Spinal cord (tissue), 10 donors: ENCODE results near the gene TMEM63A. TPM values are rescaled to one million over a fixed set of nuclear protein-coding genes. Genes with fewer than 3 reads are reported as not detected.
A peak's percentile ranks its signal among the peaks of the same experiment; 100 is the strongest.

Experiments used
- DNase-seq, 6 donors: peaks; one replicate each; pipeline versions ENCODE4 v3.0.0 to v3.0.0-alpha.2; 2013 to 2015; ENCODE audit warnings: low spot score in 6 of 6, low read depth in 4 of 6
- H3K27ac ChIP-seq: one replicate; pipeline ENCODE4 v1.5.1; 2013; ENCODE audit warnings: low read depth, low read length, control low read depth
- H3K27me3 ChIP-seq: one replicate; pipeline ENCODE4 v1.6.1; 2013; ENCODE audit warnings: low read length; ENCODE audit not compliant: control insufficient read depth, insufficient read depth
- H3K36me3 ChIP-seq: one replicate; pipeline ENCODE4 v1.6.1; 2013; ENCODE audit warnings: low read length; ENCODE audit not compliant: control insufficient read depth, insufficient read depth
- H3K4me1 ChIP-seq: one replicate; pipeline ENCODE4 v1.6.1; 2013; ENCODE audit warnings: low read length; ENCODE audit not compliant: control insufficient read depth, insufficient read depth
- H3K4me3 ChIP-seq: one replicate; pipeline ENCODE4 v1.5.1; 2013; ENCODE audit warnings: low read depth, low read length, control low read depth
- H3K9me3 ChIP-seq: one replicate; pipeline ENCODE4 v1.6.1; 2013; ENCODE audit warnings: low read length; ENCODE audit not compliant: control insufficient read depth, insufficient read depth
- WGBS: methylation state at CpG from one replicate; pipeline ENCODE4 v1.1.5; 2013; ENCODE audit warnings: missing lambda C conversion rate; ENCODE audit not compliant: insufficient coverage; 5-methylcytosine and 5-hydroxymethylcytosine counted together
- polyA plus RNA-seq, 2 donors: library from polyadenylated mRNA; unstranded; fragments of 120-200 nt; gene quantifications; one replicate each; pipeline ENCODE4 v1.2.1, GENCODE V29; 2013; ENCODE audit not compliant: insufficient read length in 2 of 2
- total RNA-seq, 2 donors: library from RNA; depleted of rRNA in 1 of 2; stranded (reverse); fragments of 120-200 nt in 1 of 2; fragments of >200 nt in 1 of 2; gene quantifications; one replicate each; pipeline versions ENCODE4 v1.2.3 to v1.2.4, GENCODE V29; 2013 to 2014
- donor health status: healthy.

The TMEM63A gene
- total and polyA plus RNA-seq, 4 donors, result 40.3 to 97.8 (median 73.3) TPM

DNA sequence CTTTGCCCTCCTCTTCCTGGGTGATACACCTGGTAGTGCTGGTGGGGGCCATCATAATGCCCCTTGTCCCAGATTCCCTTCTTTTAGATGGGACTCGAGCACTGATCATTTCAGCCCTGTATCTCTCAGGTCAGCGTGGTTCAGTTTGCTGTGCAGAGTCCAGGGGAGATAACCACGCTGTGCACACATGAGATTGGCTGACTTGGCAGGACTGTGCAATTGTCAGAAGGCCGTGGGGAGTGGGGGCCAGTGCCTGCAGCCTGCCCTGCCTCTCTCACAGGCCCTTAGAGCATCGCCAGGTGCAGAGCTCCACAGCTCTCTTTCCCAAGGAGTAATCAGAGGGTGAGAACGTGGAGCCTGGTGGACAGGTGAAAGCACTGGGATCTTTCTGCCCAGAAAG, 57.1 kb downstream of the TMEM63A start:
- Histone ChIP-seq H3K4me1 (peaks cover 21% of the 10 kb centered on the region), H3K9me3 (no peaks in the 10 kb centered on the region), H3K27ac (no peak overlapping the region), H3K36me3 (peaks cover 16% of the 10 kb centered on the region), H3K4me3 (no peak overlapping the region), H3K27me3 (no peaks in the 10 kb centered on the region)
- WGBS, result 74% methylated on average over 6 of the region's 6 CpGs
- DNase-seq, result no peak

DNA sequence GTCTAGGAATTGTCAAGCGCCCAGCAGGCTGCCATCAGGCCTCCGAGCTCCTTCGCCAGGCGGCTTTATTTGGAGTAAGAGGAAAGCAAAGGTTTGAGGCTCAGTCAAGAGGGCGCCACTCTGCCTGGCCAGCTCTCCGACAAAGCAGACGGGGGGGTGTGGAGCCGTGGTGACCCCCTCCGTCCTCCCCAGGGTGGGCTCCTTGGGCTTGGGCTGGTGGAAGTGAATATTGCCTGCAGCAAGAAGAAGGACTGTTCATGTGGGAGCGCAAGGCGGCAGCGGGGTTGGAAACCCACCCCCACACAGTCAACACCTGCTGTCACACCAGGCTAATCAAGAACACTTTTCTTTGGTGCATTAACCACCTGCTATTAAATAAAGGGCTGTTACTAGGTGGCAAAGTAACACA, 57.6 kb downstream of the TMEM63A start:
- Histone ChIP-seq H3K4me1 (peaks cover 24% of the 10 kb centered on the region), H3K27me3 (no peaks in the 10 kb centered on the region), H3K27ac (no peak overlapping the region), H3K4me3 (no peak overlapping the region), H3K36me3 (peaks cover 16% of the 10 kb centered on the region), H3K9me3 (no peaks in the 10 kb centered on the region)
- no peak for DNase-seq
- 49% methylated on average over 8 of the region's 12 CpGs for WGBS

- DNase-seq, result no peak
- WGBS, result 71% methylated on average over 11 of the region's 12 CpGs
- H3K27ac ChIP-seq, result no peak overlapping the region
These were observed 58.3 kb downstream of the TMEM63A start for GRCh38 chr1:225823811-225824261.

DNA sequence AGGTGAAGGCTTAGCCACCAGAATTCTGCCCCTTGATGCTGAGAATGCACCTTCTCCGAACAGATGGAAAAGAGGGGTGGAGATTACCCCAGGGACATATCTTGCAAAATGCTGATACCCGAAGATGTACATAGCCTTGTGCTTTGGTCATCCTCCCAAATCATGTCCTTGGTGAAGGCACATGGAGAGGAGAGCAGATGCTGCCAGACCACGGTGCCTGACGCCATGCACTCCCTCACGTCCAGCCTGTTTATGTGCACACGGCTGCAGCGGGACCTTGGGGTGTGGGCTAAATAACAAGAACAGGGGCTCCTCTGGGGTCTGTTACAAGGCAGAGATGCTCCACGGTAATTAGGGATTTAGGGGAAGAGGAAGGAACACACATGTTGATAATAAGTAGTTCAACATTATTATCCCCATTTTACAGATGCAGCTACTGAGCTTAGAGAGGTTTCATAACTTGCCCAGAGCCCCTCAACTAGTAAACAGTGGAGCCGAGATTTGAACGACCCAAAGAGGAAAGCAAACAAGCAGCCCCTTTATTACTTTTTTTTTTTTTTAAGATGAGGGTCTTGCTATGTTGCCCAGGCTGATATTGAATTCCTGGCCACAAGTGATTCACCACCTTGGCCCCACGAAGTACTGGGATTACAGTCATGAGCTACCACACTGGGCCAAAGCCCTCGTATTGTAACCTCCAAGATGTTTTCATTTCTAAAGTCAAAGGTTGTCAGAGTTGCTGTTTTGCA, 59.4 kb downstream of the TMEM63A start:
- Histone ChIP-seq H3K9me3 (no peaks in the 10 kb centered on the region), H3K4me3 (no peak overlapping the region), H3K36me3 (peaks cover 6% of the 10 kb centered on the region), H3K27me3 (no peaks in the 10 kb centered on the region), H3K27ac (no peak overlapping the region), H3K4me1 (peaks cover 27% of the 10 kb centered on the region)
- no peak for DNase-seq
- 92% methylated on average over 5 of the region's 12 CpGs for WGBS

More at GRCh38 chr1:225823811-225824261, 58.3 kb downstream of the TMEM63A start:
- Histone ChIP-seq H3K9me3 (no peaks in the 10 kb centered on the region), H3K27me3 (no peaks in the 10 kb centered on the region), H3K4me3 (no peak overlapping the region), H3K4me1 (peaks cover 26% of the 10 kb centered on the region), H3K36me3 (peaks cover 9% of the 10 kb centered on the region)

DNA sequence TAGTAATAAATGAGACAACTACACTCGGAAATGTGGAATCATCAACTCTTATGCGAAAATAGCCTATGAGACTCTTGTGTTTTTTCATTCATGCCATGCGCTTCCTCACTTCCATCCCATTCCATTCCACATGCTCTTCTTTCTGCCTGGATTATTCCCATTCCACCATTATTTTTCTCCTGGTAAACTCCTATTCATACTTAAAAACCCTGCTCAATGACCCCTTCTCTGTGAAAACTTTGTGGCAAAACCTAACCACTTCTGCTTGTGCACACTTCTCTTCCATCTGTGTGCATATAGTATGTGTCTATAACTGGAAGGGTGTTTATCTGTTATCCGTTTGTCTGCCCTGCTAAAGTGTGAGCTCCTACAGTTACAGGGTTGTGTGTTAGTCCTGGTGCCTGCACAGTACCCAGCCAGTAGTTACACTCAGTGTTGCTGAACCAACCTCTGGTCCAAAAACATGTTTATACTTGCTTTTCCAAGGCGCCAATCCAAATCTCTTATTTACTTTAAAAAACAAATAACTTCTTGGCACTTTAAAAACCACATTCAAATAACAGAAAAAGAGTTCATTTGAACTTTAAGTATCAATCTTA, 61.6 kb downstream of the TMEM63A start:
- 88% methylated on average over 3 of the region's 5 CpGs for WGBS
- no peak for DNase-seq
- H3K4me3 ChIP-seq, result no peak overlapping the region
- H3K4me1 ChIP-seq, result peaks cover 45% of the 10 kb centered on the region
- H3K9me3 ChIP-seq, result no peaks in the 10 kb centered on the region
- no peaks in the 10 kb centered on the region for H3K27me3 ChIP-seq
- H3K27ac ChIP-seq, result no peak overlapping the region
- H3K36me3 ChIP-seq, result peaks cover 9% of the 10 kb centered on the region

GRCh38 chr1:225819346-225820192, 62.6 kb downstream of the TMEM63A start:
- no peaks in the 10 kb centered on the region for H3K27me3 ChIP-seq
- no peak for DNase-seq
- H3K36me3 ChIP-seq, result peaks cover 9% of the 10 kb centered on the region
- H3K9me3 ChIP-seq, result no peaks in the 10 kb centered on the region
- peaks cover 45% of the 10 kb centered on the region for H3K4me1 ChIP-seq
- H3K27ac ChIP-seq, result no peak overlapping the region
- WGBS, result 85% methylated on average over 9 of the region's 12 CpGs
- no peak overlapping the region for H3K4me3 ChIP-seq

DNA sequence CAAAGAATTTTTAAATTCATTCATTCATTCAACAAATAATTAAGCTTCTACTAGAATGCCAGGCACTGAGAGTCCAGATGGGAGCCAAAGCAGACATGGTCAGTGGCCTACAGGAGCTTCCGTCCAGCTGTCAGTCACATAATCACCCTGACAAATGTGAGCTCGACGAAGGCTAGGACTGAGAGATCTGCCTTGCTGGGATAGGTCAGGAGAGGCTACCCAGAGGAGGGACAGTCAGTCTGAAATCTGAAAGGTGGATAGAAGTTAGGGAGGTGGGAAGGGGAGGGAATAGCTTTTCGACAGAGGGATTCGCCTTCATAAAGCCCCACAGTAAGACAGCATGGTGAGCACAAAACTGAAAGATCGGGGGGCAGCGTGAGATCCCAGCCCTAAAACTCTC, 64.0 kb downstream of the TMEM63A start:
- Histone ChIP-seq H3K9me3 (no peaks in the 10 kb centered on the region), H3K36me3 (peaks cover 3% of the 10 kb centered on the region), H3K4me3 (no peak overlapping the region), H3K27me3 (no peaks in the 10 kb centered on the region), H3K4me1 (peaks cover 45% of the 10 kb centered on the region), H3K27ac (no peak overlapping the region)
- no peak for DNase-seq
- WGBS, result 67% methylated on average over 3 of the region's 7 CpGs

- peak overlapping the region; percentile 69 for H3K27ac ChIP-seq
- no peaks in the 10 kb centered on the region for H3K27me3 ChIP-seq
- H3K36me3 ChIP-seq, result peaks cover 3% of the 10 kb centered on the region
- peaks cover 51% of the 10 kb centered on the region for H3K4me1 ChIP-seq
- WGBS, result 76% methylated on average over 6 of the region's 8 CpGs
- no peaks in the 10 kb centered on the region for H3K9me3 ChIP-seq
- peak in 2 of 6 donors; percentile 45 to 78 for DNase-seq
- no peak overlapping the region for H3K4me3 ChIP-seq
These were observed 64.5 kb downstream of the TMEM63A start for GRCh38 chr1:225817611-225818061.

GRCh38 chr1:225816643-225817538, 65.3 kb downstream of the TMEM63A start:
- no peaks in the 10 kb centered on the region for H3K27me3 ChIP-seq
- peak overlapping the region; percentile 69 for H3K27ac ChIP-seq
- H3K9me3 ChIP-seq, result no peaks in the 10 kb centered on the region
- H3K4me3 ChIP-seq, result no peak overlapping the region
- peaks cover 59% of the 10 kb centered on the region for H3K4me1 ChIP-seq
- 49% methylated on average over 13 of the region's 17 CpGs for WGBS
- peaks cover 3% of the 10 kb centered on the region for H3K36me3 ChIP-seq
- DNase-seq, result peak in 1 of 6 donors; percentile 48
